CD4-positive, alpha-beta T cell treated with Interleukin-15 for 4 hours (primary cell): ENCODE data around the gene DNAJC18.
"Not testable (repeated sequence)": the region's sequence is repeated elsewhere in the genome, so short reads cannot be mapped to it uniquely, and the experiment has no call there.

ENCODE experiments used
- DNase-seq: peaks from one replicate; pipeline ENCODE4 v3.0.0-alpha.2; 2020; ENCODE audit warnings: low spot score

Gene DNAJC18

GRCh38 chr5:139439013-139439903 lies at the start of gene DNAJC18:
DNAJC18 (minus strand) TSS chr5:139439525; CDS start chr5:139439445, 80 bp downstream.
- peak; percentile 88 for DNase-seq

GRCh38 chr5:139488260-139488659 lies 48.9 kb upstream of the DNAJC18 start:
- no peak for DNase-seq

GRCh38 chr5:139486201-139486600 lies 46.9 kb upstream of the DNAJC18 start:
- DNase-seq, result no peak

GRCh38 chr5:139482890-139483208 lies 43.5 kb upstream of the DNAJC18 start:
- not testable (repeated sequence) for DNase-seq

GRCh38 chr5:139482050-139482889 lies 42.9 kb upstream of the DNAJC18 start, which contains the start of gene STING1:
STING1 (minus strand) TSS chr5:139482758; CDS start chr5:139481704, 1,054 bp downstream.
- peak; percentile 79 for DNase-seq

- DNase-seq, result no peak
Observed at GRCh38 chr5:139481580-139482049, 42.3 kb upstream of the DNAJC18 start.

- DNase-seq, result peak; percentile 58
Observed at GRCh38 chr5:139481122-139481533, 41.8 kb upstream of the DNAJC18 start.

- not testable (repeated sequence) for DNase-seq
Observed at GRCh38 chr5:139479729-139480128, 40.4 kb upstream of the DNAJC18 start.

GRCh38 chr5:139478657-139479423 lies 39.5 kb upstream of the DNAJC18 start:
- DNase-seq, result not testable (repeated sequence)

- DNase-seq, result no peak
Observed at GRCh38 chr5:139475865-139476617, 36.7 kb upstream of the DNAJC18 start.

GRCh38 chr5:139474890-139475791 lies 35.8 kb upstream of the DNAJC18 start:
- peak; percentile 40 for DNase-seq

GRCh38 chr5:139473565-139473964 lies 34.2 kb upstream of the DNAJC18 start:
- DNase-seq, result no peak

- DNase-seq, result no peak
Observed at GRCh38 chr5:139473105-139473504, 33.8 kb upstream of the DNAJC18 start.

GRCh38 chr5:139472386-139473030 lies 33.2 kb upstream of the DNAJC18 start:
- no peak for DNase-seq

- DNase-seq, result peak; percentile 36
Observed at GRCh38 chr5:139470821-139471300, 31.5 kb upstream of the DNAJC18 start, which contains the start of gene SMIM33. SMIM33 (plus strand) TSS chr5:139471004; CDS start chr5:139471122, 118 bp downstream.

- no peak for DNase-seq
Observed at GRCh38 chr5:139468421-139468931, 29.2 kb upstream of the DNAJC18 start.

- DNase-seq, result no peak
Observed at GRCh38 chr5:139462586-139463276, 23.4 kb upstream of the DNAJC18 start, which contains the start of gene ECSCR. ECSCR (minus strand) TSS chr5:139462743; CDS start chr5:139462670, 73 bp downstream.

GRCh38 chr5:139461698-139462097 lies 22.4 kb upstream of the DNAJC18 start:
- no peak for DNase-seq
